Breast epithelium (tissue), 4 donors: ENCODE data around the gene SHANK2. TPM values are rescaled to one million over a fixed set of nuclear protein-coding genes. Genes with fewer than 3 reads are reported as not detected.

Experiments
- DNase-seq, 2 donors: peaks; one replicate each; pipeline ENCODE4 v3.0.0-alpha.2; 2019; ENCODE audit warnings: low spot score in 2 of 2
- H3K27ac ChIP-seq, 2 donors: fragments of 200-600 bp; sonication (generic) in 1 of 2; one replicate each; pipeline ENCODE4 v1.5.1; 2016 to 2019; ENCODE audit warnings: mild to moderate bottlenecking in 1 of 2
- H3K27me3 ChIP-seq, 2 donors: fragments of 200-600 bp; sonication (generic) in 1 of 2; one replicate each; pipeline versions ENCODE4 v1.5.1 to v1.6.0; 2017 to 2019; ENCODE audit warnings: control low read depth in 1 of 2, mild to moderate bottlenecking in 1 of 2
- H3K36me3 ChIP-seq: fragments of 200-600 bp; one replicate; pipeline ENCODE4 v1.5.1; 2019
- H3K4me1 ChIP-seq, 2 donors: fragments of 200-600 bp; sonication (generic); one replicate each; pipeline ENCODE4 v1.5.1; 2016 to 2019; ENCODE audit warnings: control low read depth in 1 of 2
- H3K4me3 ChIP-seq, 3 donors: fragments of 200-600 bp; sonication (generic); 1 replicate in 2 of 3; 2 replicates in 1 of 3; pipeline ENCODE4 v1.5.1; 2016 to 2019; ENCODE audit warnings: mild to moderate bottlenecking in 3 of 3, moderate library complexity in 2 of 3
- H3K9me3 ChIP-seq, 2 donors: fragments of 200-600 bp; sonication (generic) in 1 of 2; one replicate each; pipeline ENCODE4 v1.5.1; 2016 to 2019; ENCODE audit warnings: control low read depth in 1 of 2
- CTCF ChIP-seq, 3 donors: fragments of 450-650 bp; IDR thresholded peaks; one replicate each; pipeline ENCODE4 v1.5.1; 2016 to 2017; ENCODE audit warnings: antibody characterized with exemption in 3 of 3, mild to moderate bottlenecking in 3 of 3, moderate library complexity in 3 of 3
- POLR2A ChIP-seq: fragments of 450-650 bp; IDR thresholded peaks from one replicate; pipeline ENCODE4 v1.6.1; 2016; ENCODE audit warnings: antibody characterized with exemption, mild to moderate bottlenecking, moderate library complexity
- POLR2AphosphoS5 ChIP-seq, 3 donors: sonication (generic); formaldehyde crosslinking; IDR thresholded peaks; one replicate each; pipeline ENCODE4 v1.6.1; 2017; ENCODE audit warnings: antibody characterized with exemption in 3 of 3
- intact Hi-C: fragments of 100-400 bp; cut with DNase I; formaldehyde crosslinking; loops from one replicate; pipeline ENCODE4 v1.15.1; 2023; ENCODE audit warnings: low total_unique reads
- total RNA-seq, 3 donors: library from RNA; depleted of rRNA; stranded (reverse); fragments of >200 nt; gene quantifications; one replicate each; pipeline ENCODE4 v1.1.0, GENCODE V29; 2016

SHANK2 gene
- total RNA-seq: 10 to 100 TPM in 2 of 3 donors, 1 to 10 TPM in 1; 1.3 to 38.8 (median 33.1) TPM

DNA sequence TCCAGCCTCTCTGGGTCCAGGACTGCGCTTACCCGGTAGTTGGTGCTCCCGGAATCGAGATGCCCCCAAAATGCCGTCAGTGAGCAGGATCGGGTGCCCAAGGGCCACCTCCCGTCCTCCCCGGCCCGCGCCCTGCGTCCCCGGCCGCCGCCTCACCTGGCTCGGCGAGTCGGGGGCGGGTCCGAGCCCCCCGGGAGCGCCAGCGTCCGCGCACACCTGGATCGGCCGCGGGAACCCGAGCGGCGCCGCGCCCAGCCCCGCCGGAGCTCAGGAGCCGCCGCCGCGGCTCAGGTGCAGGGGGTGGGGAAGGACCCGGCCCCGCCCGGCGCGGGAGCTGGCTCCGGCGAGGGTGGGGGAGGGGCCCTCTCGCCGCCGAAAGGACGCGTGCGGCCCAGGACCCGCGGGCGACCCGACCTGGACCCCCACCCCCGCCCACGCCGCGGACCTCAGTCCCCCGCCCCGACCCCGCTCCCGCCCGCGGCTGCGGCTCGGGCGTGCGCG is at the start of gene SHANK2:
SHANK2 (minus strand) TSS at position 309 of the 501 bp plus-strand sequence. CDS start 105,251 bp downstream, outside the sequence.
- peaks cover 0 to 4% of the 10 kb centered on the region in 2 donors for H3K4me1 ChIP-seq
- peak in 1 of 2 donors; percentile 51 for DNase-seq
- no peaks in the 10 kb centered on the region for H3K9me3 ChIP-seq
- no peaks in the 10 kb centered on the region for H3K36me3 ChIP-seq
- peak within 1 kb of the TSS; percentile 78 to 86 for H3K27ac ChIP-seq
- peaks cover 0 to 25% of the 10 kb centered on the region in 2 donors for H3K27me3 ChIP-seq
- peak within 1 kb of the TSS; percentile 24 to 73 (median 63) for H3K4me3 ChIP-seq
- TF ChIP-seq POLR2AphosphoS5 (IDR thresholded peaks at IDR 0.05): no peak
- TF ChIP-seq POLR2A: no peak
- TF ChIP-seq CTCF (IDR thresholded peaks at IDR 0.05): no peak
- intact Hi-C loops: no loop called here

- Histone ChIP-seq H3K9me3 (no peaks in the 10 kb centered on the region), H3K27ac (no peak overlapping the region), H3K27me3 (no peaks in the 10 kb centered on the region), H3K4me1 (no peaks in the 10 kb centered on the region), H3K36me3 (no peaks in the 10 kb centered on the region), H3K4me3 (no peak overlapping the region)
- peak; percentile 16 to 47 for DNase-seq
- intact Hi-C loops: no loop called here
- no peak for TF ChIP-seq POLR2AphosphoS5 (IDR thresholded peaks at IDR 0.05)
- no peak for TF ChIP-seq CTCF (IDR thresholded peaks at IDR 0.05)
These were observed 49.6 kb upstream of the SHANK2 start for GRCh38 chr11:71301858-71302533.

DNA sequence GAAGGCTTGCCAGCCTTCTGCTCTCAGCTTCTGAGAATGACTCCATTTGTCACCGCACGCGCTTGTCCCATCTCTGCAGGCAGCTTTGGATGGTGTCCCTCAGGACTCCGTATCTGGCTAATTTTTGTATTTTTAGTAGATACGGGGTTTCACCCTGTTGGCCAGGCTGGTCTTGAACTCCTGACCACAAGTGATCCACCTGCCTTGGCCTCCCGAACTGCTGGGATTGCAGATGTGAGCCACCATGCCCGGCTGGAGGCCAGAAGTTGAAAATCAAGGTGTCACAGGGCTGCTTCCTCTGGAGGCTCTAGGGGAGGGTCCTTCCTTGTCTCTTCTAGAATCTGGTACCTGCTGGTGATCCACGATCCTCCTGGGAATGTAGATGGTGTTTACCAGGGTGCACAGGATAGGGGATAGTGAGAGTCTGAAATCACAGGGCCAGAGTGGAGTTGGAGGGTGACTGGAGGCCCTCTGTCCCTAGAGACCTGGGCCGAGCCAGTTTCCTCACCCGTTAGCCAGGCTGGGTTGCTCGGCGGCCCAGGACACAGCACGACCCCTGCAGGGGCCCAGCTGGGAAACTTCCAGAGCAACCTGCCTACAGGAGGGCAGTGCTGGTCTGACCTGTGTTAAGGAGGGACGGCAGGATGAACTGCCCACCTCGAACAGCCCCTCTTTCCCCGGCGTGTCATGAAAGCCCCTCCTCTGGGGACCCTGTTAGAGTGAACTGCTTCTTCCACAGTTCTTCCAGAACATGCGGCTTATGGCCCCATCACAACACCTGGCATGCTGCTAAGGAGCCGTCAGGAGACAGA is 48.9 kb upstream of the SHANK2 start:
- DNase-seq: peak; percentile 12 to 28

GRCh38 chr11:71300187-71300586 is 47.8 kb upstream of the SHANK2 start:
- no peaks in the 10 kb centered on the region for H3K36me3 ChIP-seq
- H3K9me3 ChIP-seq: no peaks in the 10 kb centered on the region
- intact Hi-C loops: no loop called here
- no peak for DNase-seq
- H3K4me1 ChIP-seq: no peaks in the 10 kb centered on the region
- H3K4me3 ChIP-seq: no peak overlapping the region
- TF ChIP-seq POLR2AphosphoS5 (IDR thresholded peaks at IDR 0.05) (no peak), CTCF (IDR thresholded peaks at IDR 0.05) (no peak), POLR2A (no peak)
- no peaks in the 10 kb centered on the region for H3K27me3 ChIP-seq
- no peak overlapping the region for H3K27ac ChIP-seq

More for the DNA sequence above, 48.9 kb upstream of the SHANK2 start:
- TF ChIP-seq POLR2A (no peak), POLR2AphosphoS5 (IDR thresholded peaks at IDR 0.05) (no peak), CTCF (IDR thresholded peaks at IDR 0.05) (no peak)
- H3K4me3 ChIP-seq: no peak overlapping the region
- intact Hi-C loops: no loop called here
- H3K36me3 ChIP-seq: no peaks in the 10 kb centered on the region
- H3K9me3 ChIP-seq: no peaks in the 10 kb centered on the region
- no peak overlapping the region for H3K27ac ChIP-seq
- H3K27me3 ChIP-seq: no peaks in the 10 kb centered on the region
- H3K4me1 ChIP-seq: no peaks in the 10 kb centered on the region

DNA sequence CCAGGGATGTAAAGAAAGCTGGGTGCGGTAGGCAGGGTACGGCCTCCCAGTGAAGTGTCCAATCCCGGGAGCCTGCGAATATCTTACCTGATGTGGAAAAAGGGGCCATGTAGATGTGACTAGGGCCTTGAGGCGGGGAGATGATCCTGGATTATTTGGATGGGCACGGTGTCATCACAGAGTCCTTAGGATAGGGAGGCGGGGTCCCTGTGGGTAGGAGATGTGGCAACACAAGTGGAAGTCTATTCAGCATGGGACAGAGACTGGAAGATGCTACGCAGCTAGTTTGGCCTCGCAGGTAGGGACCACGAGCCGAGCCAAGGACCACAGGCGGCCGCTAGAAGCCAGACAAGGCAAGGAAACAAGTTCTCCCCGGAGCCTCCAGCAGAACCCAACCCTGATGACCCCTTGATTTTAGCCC is 46.4 kb upstream of the SHANK2 start:
- Histone ChIP-seq H3K4me1 (no peaks in the 10 kb centered on the region), H3K9me3 (no peaks in the 10 kb centered on the region), H3K27ac (peak overlapping the region; percentile 15 to 76), H3K4me3 (no peak overlapping the region), H3K36me3 (no peaks in the 10 kb centered on the region), H3K27me3 (no peaks in the 10 kb centered on the region)
- TF ChIP-seq POLR2AphosphoS5 (IDR thresholded peaks at IDR 0.05): no peak
- no peak for TF ChIP-seq POLR2A
- TF ChIP-seq CTCF (IDR thresholded peaks at IDR 0.05): no peak
- DNase-seq: peak; percentile 9 to 15
- intact Hi-C loops: no loop called here
